Right atrium auricular region (tissue), 2 donors: ENCODE measurements around the gene G6PD. TPM values are rescaled to one million over a fixed set of nuclear protein-coding genes. Genes with fewer than 3 reads are reported as not detected.

ENCODE experiments used
- DNase-seq: peaks from one replicate; pipeline ENCODE4 v3.0.0-alpha.2; 2019; ENCODE audit warnings: low spot score
- H3K27ac ChIP-seq, 2 donors: fragments of 200-600 bp; sonication (generic); 1 replicate in 1 of 2; 2 replicates in 1 of 2; pipeline ENCODE4 v1.5.1; 2016 to 2019
- H3K27me3 ChIP-seq, 2 donors: fragments of 200-600 bp; sonication (generic); one replicate each; pipeline versions ENCODE4 v1.5.1 to v1.6.0; 2017 to 2019
- H3K36me3 ChIP-seq: fragments of 200-600 bp; sonication (generic); one replicate; pipeline ENCODE4 v1.5.1; 2016
- H3K4me1 ChIP-seq, 2 donors: fragments of 200-600 bp; sonication (generic); one replicate each; pipeline versions ENCODE4 v1.5.1 to v1.6.0; 2017 to 2019
- H3K4me3 ChIP-seq, 2 donors: fragments of 200-600 bp; sonication (generic); 1 replicate in 1 of 2; 2 replicates in 1 of 2; pipeline ENCODE4 v1.5.1; 2017 to 2019; ENCODE audit warnings: mild to moderate bottlenecking in 1 of 2, moderate library complexity in 1 of 2
- H3K9me3 ChIP-seq, 2 donors: fragments of 200-600 bp; sonication (generic); one replicate each; pipeline ENCODE4 v1.5.1; 2019
- total RNA-seq, 2 donors: library from RNA; depleted of rRNA; stranded (reverse); fragments of >200 nt; gene quantifications; one replicate each; pipeline ENCODE4 v1.1.0, GENCODE V29; 2016
- TF ChIP-seq, protein P1 (sequence below), 2 donors: fragments of 200-600 bp; sonication (generic); IDR thresholded peaks; one replicate each; pipeline ENCODE4 v1.5.1; 2019; ENCODE audit warnings: antibody characterized with exemption in 2 of 2

The G6PD gene
- total RNA-seq, 2 donors from 2014 or later: 14.9 to 42.2 TPM

DNA sequence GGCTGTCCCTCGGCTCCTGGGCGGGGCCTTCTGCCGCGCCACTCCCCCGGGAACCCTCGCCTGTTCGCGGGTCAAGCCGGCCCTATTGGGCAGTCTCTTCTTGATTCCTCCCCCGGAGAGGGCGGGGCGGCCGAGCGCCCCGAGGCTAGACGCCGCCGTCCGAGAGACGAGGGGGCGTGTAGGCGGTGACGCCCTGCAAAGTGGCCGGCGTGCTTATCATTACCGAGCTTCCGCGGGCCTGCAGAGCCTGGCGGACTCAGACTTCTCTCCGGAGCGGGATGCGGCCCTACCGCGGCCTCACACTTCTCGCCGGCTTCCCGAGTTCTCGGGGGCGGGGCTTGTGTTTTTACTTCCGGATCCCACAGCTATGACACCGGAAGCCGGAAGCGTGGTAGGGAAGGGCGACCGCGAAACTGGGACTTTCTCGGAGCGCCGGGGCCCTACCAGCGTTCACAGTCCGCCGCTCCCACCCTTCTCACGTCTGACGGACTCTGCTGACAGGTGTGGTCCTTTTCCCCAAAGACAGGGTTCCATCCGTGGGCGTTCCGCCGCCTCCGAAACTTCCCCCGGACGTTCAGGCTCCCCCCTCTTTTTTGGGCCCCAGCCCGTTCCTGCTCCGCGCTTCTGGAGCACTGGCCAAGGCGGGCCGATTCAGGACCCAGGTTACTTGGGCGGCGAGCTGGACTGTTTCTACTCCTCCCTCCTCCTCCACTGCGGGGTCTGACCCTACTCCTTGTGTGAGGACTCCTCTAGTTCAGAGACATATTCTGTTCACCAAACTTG, 790 bp upstream of the G6PD start, which contains the start of gene IKBKG:
Gene IKBKG, plus strand, starts transcription at position 376 of the 783 bp plus-strand sequence. CDS start 4,383 bp downstream, outside the sequence.
- peak within 1 kb of the TSS; percentile 84 to 89 for H3K27ac ChIP-seq
- peak; percentile 89 for DNase-seq
- no peaks in the 10 kb centered on the region for H3K36me3 ChIP-seq
- TF ChIP-seq, protein P1, sequence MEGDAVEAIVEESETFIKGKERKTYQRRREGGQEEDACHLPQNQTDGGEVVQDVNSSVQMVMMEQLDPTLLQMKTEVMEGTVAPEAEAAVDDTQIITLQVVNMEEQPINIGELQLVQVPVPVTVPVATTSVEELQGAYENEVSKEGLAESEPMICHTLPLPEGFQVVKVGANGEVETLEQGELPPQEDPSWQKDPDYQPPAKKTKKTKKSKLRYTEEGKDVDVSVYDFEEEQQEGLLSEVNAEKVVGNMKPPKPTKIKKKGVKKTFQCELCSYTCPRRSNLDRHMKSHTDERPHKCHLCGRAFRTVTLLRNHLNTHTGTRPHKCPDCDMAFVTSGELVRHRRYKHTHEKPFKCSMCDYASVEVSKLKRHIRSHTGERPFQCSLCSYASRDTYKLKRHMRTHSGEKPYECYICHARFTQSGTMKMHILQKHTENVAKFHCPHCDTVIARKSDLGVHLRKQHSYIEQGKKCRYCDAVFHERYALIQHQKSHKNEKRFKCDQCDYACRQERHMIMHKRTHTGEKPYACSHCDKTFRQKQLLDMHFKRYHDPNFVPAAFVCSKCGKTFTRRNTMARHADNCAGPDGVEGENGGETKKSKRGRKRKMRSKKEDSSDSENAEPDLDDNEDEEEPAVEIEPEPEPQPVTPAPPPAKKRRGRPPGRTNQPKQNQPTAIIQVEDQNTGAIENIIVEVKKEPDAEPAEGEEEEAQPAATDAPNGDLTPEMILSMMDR (IDR thresholded peaks at IDR 0.05): no peak
- no peaks in the 10 kb centered on the region for H3K27me3 ChIP-seq
- H3K4me1 ChIP-seq: peaks cover 0 to 27% of the 10 kb centered on the region in 2 donors
- peak within 1 kb of the TSS; percentile 62 to 66 for H3K4me3 ChIP-seq
- no peaks in the 10 kb centered on the region for H3K9me3 ChIP-seq

DNA sequence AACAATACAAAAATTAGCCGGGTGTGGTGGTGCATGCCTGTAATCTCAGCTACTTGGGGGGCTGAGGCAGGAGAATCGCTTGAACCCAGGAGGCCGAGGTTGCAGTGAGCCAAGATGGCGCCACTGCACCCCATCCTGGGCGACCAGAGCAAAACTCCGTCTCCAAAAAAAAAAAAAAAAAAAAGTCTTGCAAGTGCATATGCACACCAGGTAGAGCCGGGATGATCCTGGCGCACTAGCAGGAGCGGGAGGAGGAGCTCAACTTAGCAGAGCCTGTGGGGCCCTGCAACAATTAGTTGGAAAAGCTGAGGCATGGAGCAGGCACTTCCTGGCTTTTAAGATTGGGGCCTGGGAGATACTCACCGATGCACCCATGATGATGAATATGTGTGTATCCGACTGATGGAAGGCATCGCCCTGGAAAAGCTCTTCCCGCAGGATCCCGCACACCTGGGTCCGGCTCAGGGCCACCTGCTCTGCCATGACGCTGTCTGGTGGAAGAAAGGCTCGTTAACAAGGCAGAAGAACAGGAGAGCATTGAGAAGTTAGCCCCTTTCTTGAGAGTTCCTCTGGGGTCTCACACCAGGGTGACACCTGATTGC, 872 bp downstream of the G6PD start:
- Histone ChIP-seq H3K27me3 (no peaks in the 10 kb centered on the region), H3K27ac (no peak overlapping the region), H3K4me1 (peaks cover 0 to 44% of the 10 kb centered on the region in 2 donors), H3K4me3 (peak overlapping the region in 1 of 2 donors; percentile 62), H3K36me3 (no peaks in the 10 kb centered on the region), H3K9me3 (no peaks in the 10 kb centered on the region)
- TF ChIP-seq, protein P1 (IDR thresholded peaks at IDR 0.05): no peak
- DNase-seq: no peak

DNA sequence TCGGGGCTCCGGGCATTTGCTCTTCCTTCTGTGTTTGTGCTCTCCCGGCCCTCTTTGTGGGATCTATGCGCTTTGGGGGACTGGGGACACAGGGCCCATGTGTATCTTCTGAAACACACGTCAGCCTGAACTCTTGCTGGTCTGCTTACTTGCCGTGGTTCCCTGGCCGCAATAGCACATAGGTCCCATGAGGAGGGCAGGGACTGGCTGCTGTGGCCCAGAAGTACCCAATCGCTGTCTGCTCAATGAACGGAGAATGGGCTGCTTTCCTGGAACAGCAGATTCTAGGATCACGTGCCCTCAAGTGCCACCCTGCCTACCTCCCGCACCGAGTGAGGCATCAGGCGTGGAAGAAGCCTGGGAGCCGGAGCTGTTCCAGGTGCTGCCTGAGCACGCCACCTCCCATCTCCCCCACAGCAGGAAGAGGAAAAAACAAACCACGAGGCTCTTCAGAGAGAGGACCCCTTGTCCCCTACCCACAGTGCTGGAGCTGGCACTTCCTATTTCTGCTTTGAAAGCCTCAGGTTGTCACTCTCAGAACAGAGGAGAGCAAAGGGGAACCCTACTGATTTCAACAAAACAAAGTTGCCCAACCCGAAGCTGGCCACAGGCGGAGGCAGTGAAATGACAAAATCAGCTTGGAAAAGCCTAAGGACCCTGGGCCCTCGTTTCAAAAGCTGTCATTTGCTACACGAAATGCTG, 3.8 kb downstream of the G6PD start:
- H3K4me3 ChIP-seq: no peak overlapping the region
- no peaks in the 10 kb centered on the region for H3K9me3 ChIP-seq
- H3K4me1 ChIP-seq: peaks cover 0 to 37% of the 10 kb centered on the region in 2 donors
- no peaks in the 10 kb centered on the region for H3K36me3 ChIP-seq
- no peaks in the 10 kb centered on the region for H3K27me3 ChIP-seq
- peak overlapping the region; percentile 76 to 88 for H3K27ac ChIP-seq
- peak; percentile 66 for DNase-seq
- TF ChIP-seq, protein P1 (IDR thresholded peaks at IDR 0.05): no peak

DNA sequence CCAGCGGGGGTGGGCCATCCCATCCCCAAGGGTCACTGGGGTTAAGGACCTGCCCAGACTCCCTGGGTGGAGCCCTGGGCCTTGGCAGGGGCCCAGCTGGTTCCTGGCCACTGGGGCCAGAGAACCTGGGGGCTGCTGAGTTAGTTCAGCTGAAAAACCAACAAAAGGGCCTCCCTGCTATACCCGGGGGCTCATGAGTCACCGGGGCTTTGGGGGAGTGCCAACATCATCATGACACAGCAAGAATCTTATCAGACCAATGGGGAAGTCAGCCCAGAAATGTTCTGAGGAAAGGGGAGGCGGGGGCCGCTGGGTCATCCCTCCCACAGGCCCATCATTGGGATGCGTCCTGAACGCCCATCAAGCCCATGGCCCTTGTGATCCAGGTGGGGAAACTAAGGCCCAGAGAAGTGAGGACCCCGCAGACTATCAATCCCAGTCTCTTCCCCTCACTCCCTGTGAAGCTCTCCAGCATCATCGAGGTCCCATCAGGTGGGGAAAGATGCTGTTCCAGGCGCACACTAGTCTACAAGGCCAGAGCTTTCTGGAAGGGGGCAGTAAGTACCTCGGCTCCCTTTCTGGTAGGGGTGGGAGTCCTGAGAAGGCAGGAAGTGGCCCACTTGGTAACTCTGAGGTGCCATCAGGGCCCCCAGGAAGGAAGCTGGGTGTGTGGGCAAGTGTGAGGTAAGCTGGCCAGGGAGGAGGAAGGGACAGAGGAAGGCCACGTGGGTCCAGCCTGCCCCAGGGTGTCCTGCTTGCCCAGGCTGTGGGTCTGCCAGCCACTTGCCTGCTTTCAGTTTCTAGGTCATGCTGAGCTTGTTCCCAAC, 4.5 kb downstream of the G6PD start:
- DNase-seq: peak; percentile 95
- no peaks in the 10 kb centered on the region for H3K9me3 ChIP-seq
- peaks cover 0 to 37% of the 10 kb centered on the region in 2 donors for H3K4me1 ChIP-seq
- H3K27ac ChIP-seq: peak overlapping the region; percentile 76 to 88
- TF ChIP-seq, protein P1 (IDR thresholded peaks at IDR 0.05): no peak
- H3K27me3 ChIP-seq: no peaks in the 10 kb centered on the region
- no peaks in the 10 kb centered on the region for H3K36me3 ChIP-seq
- peak overlapping the region in 1 of 2 donors; percentile 1 for H3K4me3 ChIP-seq

DNA sequence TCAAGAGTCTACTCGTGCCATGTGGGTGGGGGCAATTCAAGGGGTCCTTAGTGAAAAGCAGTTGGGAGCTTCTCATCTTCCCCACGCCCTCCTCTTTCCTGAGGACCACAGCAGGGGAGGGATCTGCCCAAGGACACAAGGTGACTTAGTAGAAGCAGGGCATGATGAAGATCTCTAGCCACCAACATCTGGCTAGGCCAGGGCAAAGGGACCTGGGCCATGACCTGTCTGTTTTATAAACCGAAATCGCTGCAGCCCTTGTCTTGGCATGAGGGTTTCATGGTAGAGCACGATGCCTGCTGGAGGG, 5.1 kb downstream of the G6PD start:
- TF ChIP-seq, protein P1 (IDR thresholded peaks at IDR 0.05): no peak
- Histone ChIP-seq H3K4me3 (no peak overlapping the region), H3K27me3 (no peaks in the 10 kb centered on the region), H3K36me3 (no peaks in the 10 kb centered on the region), H3K9me3 (no peaks in the 10 kb centered on the region), H3K27ac (peak overlapping the region; percentile 76 to 88), H3K4me1 (peaks cover 0 to 37% of the 10 kb centered on the region in 2 donors)
- no peak for DNase-seq
